Testis (tissue), 2 donors: Measurements from ENCODE around the gene CREB3L2.

Experiments used
- POLR2A ChIP-seq: fragments of 450-650 bp; IDR thresholded peaks from one replicate; pipeline ENCODE4 v1.6.1; 2017; ENCODE audit warnings: antibody characterized with exemption, mild to moderate bottlenecking, moderate library complexity
- TF ChIP-seq, protein P1 (sequence below), 3 experiments: fragments of 450-650 bp in 2 of 3; fragments of 200-600 bp in 1 of 3; sonication (generic) in 1 of 3; IDR thresholded peaks; one replicate each; pipeline ENCODE4 v1.5.1; 2016 to 2019; ENCODE audit warnings: antibody characterized with exemption in 3 of 3, mild to moderate bottlenecking in 2 of 3, moderate library complexity in 1 of 3

GRCh38 chr7:137870078-137870477 lies 131.8 kb downstream of the CREB3L2 start:
- TF ChIP-seq, protein P1, sequence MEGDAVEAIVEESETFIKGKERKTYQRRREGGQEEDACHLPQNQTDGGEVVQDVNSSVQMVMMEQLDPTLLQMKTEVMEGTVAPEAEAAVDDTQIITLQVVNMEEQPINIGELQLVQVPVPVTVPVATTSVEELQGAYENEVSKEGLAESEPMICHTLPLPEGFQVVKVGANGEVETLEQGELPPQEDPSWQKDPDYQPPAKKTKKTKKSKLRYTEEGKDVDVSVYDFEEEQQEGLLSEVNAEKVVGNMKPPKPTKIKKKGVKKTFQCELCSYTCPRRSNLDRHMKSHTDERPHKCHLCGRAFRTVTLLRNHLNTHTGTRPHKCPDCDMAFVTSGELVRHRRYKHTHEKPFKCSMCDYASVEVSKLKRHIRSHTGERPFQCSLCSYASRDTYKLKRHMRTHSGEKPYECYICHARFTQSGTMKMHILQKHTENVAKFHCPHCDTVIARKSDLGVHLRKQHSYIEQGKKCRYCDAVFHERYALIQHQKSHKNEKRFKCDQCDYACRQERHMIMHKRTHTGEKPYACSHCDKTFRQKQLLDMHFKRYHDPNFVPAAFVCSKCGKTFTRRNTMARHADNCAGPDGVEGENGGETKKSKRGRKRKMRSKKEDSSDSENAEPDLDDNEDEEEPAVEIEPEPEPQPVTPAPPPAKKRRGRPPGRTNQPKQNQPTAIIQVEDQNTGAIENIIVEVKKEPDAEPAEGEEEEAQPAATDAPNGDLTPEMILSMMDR (IDR thresholded peaks at IDR 0.05), result no peak
- no peak for TF ChIP-seq POLR2A
